ENCODE data around the gene NTM. TPM values are rescaled to one million over a fixed set of nuclear protein-coding genes. Genes with fewer than 3 reads are reported as not detected.

Gene NTM
- total RNA-seq, 2 experiments from 2014 or later = not detected

GRCh38 chr11:131687291-131688047 lies 317.1 kb downstream of the NTM start:
- CTCF ChIA-PET = interaction anchor here (1.0 to 2.3 kb wide), 5 partner anchors 9 to 24 kb away, joined by 3 to 8 read pairs (median 7); no protein-coding TSS in a partner anchor
- Mint-ChIP-seq H3K27ac (no peak overlapping the region), H3K27me3 (peaks cover 14% of the 10 kb centered on the region), H3K4me1 (ENCODE audit: low read depth) (no peaks in the 10 kb centered on the region), H3K9me3 (no peaks in the 10 kb centered on the region), H3K36me3 (ENCODE audit: low read depth) (no peaks in the 10 kb centered on the region), H3K4me3 (no peak overlapping the region)
- no peak for ATAC-seq
- no peak for DNase-seq
- intact Hi-C loops (cut with micrococcal nuclease) = no loop called here
- TF ChIP-seq, protein P1, sequence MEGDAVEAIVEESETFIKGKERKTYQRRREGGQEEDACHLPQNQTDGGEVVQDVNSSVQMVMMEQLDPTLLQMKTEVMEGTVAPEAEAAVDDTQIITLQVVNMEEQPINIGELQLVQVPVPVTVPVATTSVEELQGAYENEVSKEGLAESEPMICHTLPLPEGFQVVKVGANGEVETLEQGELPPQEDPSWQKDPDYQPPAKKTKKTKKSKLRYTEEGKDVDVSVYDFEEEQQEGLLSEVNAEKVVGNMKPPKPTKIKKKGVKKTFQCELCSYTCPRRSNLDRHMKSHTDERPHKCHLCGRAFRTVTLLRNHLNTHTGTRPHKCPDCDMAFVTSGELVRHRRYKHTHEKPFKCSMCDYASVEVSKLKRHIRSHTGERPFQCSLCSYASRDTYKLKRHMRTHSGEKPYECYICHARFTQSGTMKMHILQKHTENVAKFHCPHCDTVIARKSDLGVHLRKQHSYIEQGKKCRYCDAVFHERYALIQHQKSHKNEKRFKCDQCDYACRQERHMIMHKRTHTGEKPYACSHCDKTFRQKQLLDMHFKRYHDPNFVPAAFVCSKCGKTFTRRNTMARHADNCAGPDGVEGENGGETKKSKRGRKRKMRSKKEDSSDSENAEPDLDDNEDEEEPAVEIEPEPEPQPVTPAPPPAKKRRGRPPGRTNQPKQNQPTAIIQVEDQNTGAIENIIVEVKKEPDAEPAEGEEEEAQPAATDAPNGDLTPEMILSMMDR (IDR thresholded peaks at IDR 0.05) = no peak
- POLR2A ChIA-PET = no interaction called here

- ATAC-seq (peak; percentile 85), DNase-seq (peak; percentile 52)
- Mint-ChIP-seq H3K9me3 (no peaks in the 10 kb centered on the region), H3K4me3 (no peak overlapping the region), H3K4me1 (ENCODE audit: low read depth) (no peaks in the 10 kb centered on the region), H3K36me3 (ENCODE audit: low read depth) (no peaks in the 10 kb centered on the region), H3K27me3 (peaks cover 14% of the 10 kb centered on the region), H3K27ac (no peak overlapping the region)
- ChIA-PET POLR2A (no interaction called here), CTCF (interaction anchor here (0.6 to 2.3 kb wide), 8 partner anchors 10 to 439 kb away, joined by 3 to 8 read pairs (median 4); no protein-coding TSS in a partner anchor)
- TF ChIP-seq, protein P1 (IDR thresholded peaks at IDR 0.05) = peak; percentile 65
- intact Hi-C loops (cut with micrococcal nuclease) = no loop called here
Measured at GRCh38 chr11:131688048-131688693, 317.8 kb downstream of the NTM start.

DNA sequence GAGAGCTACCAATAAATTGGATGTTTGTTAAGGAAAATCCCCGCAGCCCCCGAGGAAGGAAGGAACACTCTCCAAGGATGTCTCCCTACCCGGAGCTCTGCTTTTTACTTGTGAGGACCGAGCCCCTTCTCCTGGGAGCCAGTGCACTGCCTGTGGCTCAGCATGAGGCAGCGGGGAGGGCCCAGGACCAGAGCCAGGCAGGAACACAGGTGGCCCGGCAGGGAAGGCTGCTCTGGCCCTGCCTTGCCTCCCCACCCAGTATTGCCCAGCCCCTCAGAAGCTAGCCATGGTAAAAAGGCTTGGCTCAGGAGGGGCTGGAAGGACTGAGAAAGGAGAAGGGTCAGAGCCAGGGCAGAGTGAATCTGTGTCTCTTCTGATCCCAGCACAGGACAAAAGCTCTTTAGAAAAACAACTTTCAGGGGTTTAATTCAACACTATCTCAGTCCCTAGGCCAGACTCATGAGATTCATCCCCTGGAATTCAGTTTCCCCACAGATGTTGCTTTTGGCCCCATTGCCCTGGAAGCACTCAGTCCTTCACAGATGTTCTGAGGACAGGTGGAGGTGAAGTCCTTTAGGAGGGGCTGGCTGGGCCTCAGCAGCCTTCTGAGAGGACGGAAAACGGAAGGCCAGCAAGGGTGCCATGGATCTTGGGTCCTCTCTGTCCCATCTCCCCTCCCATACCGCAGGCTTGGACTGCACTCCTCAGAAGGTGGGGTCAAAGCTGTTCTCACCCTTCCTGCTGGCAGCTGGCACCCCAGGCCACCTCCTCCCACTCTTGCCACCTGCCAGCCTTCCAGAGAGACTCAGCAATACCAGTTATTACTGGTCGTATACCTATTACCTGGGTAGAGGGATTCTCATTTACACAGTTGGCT lies 318.9 kb downstream of the NTM start:
- H3K9me3 Mint-ChIP-seq = no peaks in the 10 kb centered on the region
- H3K4me3 Mint-ChIP-seq = no peak overlapping the region
- no peaks in the 10 kb centered on the region for H3K4me1 Mint-ChIP-seq (ENCODE audit: low read depth)
- H3K27ac Mint-ChIP-seq = no peak overlapping the region
- intact Hi-C loops (cut with micrococcal nuclease) = no loop called here
- H3K27me3 Mint-ChIP-seq = peaks cover 19% of the 10 kb centered on the region
- no peak for DNase-seq
- ATAC-seq = no peak
- H3K36me3 Mint-ChIP-seq (ENCODE audit: low read depth) = no peaks in the 10 kb centered on the region
- ChIA-PET CTCF (interaction anchor here (0.6 to 2.3 kb wide), 6 partner anchors 11 to 1494 kb away, joined by 3 to 8 read pairs (median 5); no protein-coding TSS in a partner anchor), POLR2A (no interaction called here)
- TF ChIP-seq, protein P1 (IDR thresholded peaks at IDR 0.05) = no peak

DNA sequence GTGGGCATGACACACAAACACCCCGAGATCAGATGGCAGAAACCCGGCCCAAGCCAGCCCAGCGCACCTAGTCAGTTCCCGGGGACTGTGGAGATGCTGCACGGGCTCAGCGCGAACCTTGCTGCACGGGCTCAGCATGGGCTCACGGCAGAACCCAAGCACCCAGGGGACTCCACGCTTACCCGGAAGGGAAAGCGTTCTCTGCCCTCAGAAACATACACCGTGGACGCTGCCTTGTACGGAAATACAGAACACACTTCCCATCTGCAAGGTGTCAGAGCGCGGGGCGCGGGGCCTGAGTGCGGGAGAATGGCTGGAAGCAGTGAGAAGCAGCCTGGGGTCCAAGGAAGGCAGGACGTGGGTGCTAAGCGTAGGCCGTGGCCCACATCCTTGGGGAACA lies 319.9 kb downstream of the NTM start:
- Mint-ChIP-seq H3K9me3 (no peaks in the 10 kb centered on the region), H3K4me3 (no peak overlapping the region), H3K36me3 (ENCODE audit: low read depth) (no peaks in the 10 kb centered on the region), H3K4me1 (ENCODE audit: low read depth) (no peaks in the 10 kb centered on the region), H3K27me3 (peaks cover 28% of the 10 kb centered on the region), H3K27ac (no peak overlapping the region)
- no peak for DNase-seq
- CTCF ChIA-PET = no interaction called here
- TF ChIP-seq, protein P1 (IDR thresholded peaks at IDR 0.05) = no peak
- no peak for ATAC-seq
- POLR2A ChIA-PET = no interaction called here
- intact Hi-C loops (cut with micrococcal nuclease) = no loop called here
